Activated CD4-positive, alpha-beta T cell treated with anti-CD3 and anti-CD28 coated beads, Interleukin-2, Interleukin-6, amounts not matched to agents 100 ng/mL and 50 ng/mL, durations not matched to agents 16 hours and 8 hours (primary cell): ENCODE data around the gene DDC.
"Not testable (repeated sequence)": the region's sequence is repeated elsewhere in the genome, so short reads cannot be mapped to it uniquely, and the experiment has no call there.

ENCODE experiments used
- DNase-seq: peaks from one replicate; pipeline ENCODE4 v3.0.0-alpha.2; 2020

The DDC gene

GRCh38 chr7:50554431-50555322, 10.5 kb downstream of the DDC start:
- DNase-seq = no peak

GRCh38 chr7:50553973-50554372, 11.2 kb downstream of the DDC start:
- no peak for DNase-seq

- no peak for DNase-seq
These were observed 12.3 kb downstream of the DDC start for GRCh38 chr7:50552921-50553320.

GRCh38 chr7:50552139-50552538, 13.1 kb downstream of the DDC start:
- DNase-seq = no peak

GRCh38 chr7:50545613-50546012, 19.6 kb downstream of the DDC start:
- not testable (repeated sequence) for DNase-seq

GRCh38 chr7:50544992-50545391, 20.2 kb downstream of the DDC start:
- no peak for DNase-seq

- no peak for DNase-seq
These were observed 21.3 kb downstream of the DDC start for GRCh38 chr7:50543776-50544442.

- no peak for DNase-seq
These were observed 23.1 kb downstream of the DDC start for GRCh38 chr7:50542132-50542531.

- no peak for DNase-seq
These were observed 24.2 kb downstream of the DDC start for GRCh38 chr7:50540785-50541579.

GRCh38 chr7:50539725-50540124, 25.5 kb downstream of the DDC start:
- no peak for DNase-seq

GRCh38 chr7:50538478-50538877, 26.7 kb downstream of the DDC start:
- no peak for DNase-seq

GRCh38 chr7:50537417-50537816, 27.8 kb downstream of the DDC start:
- DNase-seq = no peak

- DNase-seq = not testable (repeated sequence)
These were observed 29.9 kb downstream of the DDC start for GRCh38 chr7:50535291-50535711.

GRCh38 chr7:50534690-50535290, 30.4 kb downstream of the DDC start:
- peak; percentile 70 for DNase-seq

- DNase-seq = no peak
These were observed 31.3 kb downstream of the DDC start for GRCh38 chr7:50533866-50534265.

GRCh38 chr7:50531928-50532327, 33.3 kb downstream of the DDC start:
- peak; percentile 15 for DNase-seq

- DNase-seq = peak; percentile 71
These were observed 33.7 kb downstream of the DDC start for GRCh38 chr7:50531401-50531911.

GRCh38 chr7:50530766-50531165, 34.4 kb downstream of the DDC start:
- peak; percentile 62 for DNase-seq

GRCh38 chr7:50529093-50529862, 35.9 kb downstream of the DDC start:
- no peak for DNase-seq

GRCh38 chr7:50528266-50529092, 36.7 kb downstream of the DDC start:
- DNase-seq = no peak

GRCh38 chr7:50519350-50519749, 45.9 kb downstream of the DDC start:
- not testable (repeated sequence) for DNase-seq
